Suprapubic skin (tissue), 4 donors: ENCODE measurements around the gene LCNL1. TPM values are rescaled to one million over a fixed set of nuclear protein-coding genes. Genes with fewer than 3 reads are reported as not detected.

ENCODE experiments used
- DNase-seq, 2 donors: peaks; one replicate each; pipeline ENCODE4 v3.0.0-alpha.2; 2019; ENCODE audit warnings: low spot score in 2 of 2
- H3K27ac ChIP-seq: fragments of 200-600 bp; sonication (generic); one replicate; pipeline ENCODE4 v1.5.1; 2019
- H3K27me3 ChIP-seq: fragments of 200-600 bp; sonication (generic); one replicate; pipeline ENCODE4 v1.5.1; 2019
- H3K36me3 ChIP-seq: fragments of 200-600 bp; sonication (generic); one replicate; pipeline ENCODE4 v1.5.1; 2019
- H3K4me1 ChIP-seq: fragments of 200-600 bp; sonication (generic); one replicate; pipeline ENCODE4 v1.5.1; 2019
- H3K4me3 ChIP-seq: fragments of 200-600 bp; sonication (generic); one replicate; pipeline ENCODE4 v1.5.1; 2019; ENCODE audit warnings: mild to moderate bottlenecking
- H3K9me3 ChIP-seq: fragments of 200-600 bp; sonication (generic); one replicate; pipeline ENCODE4 v1.5.1; 2019
- CTCF ChIP-seq, 2 donors: fragments of 200-600 bp in 1 of 2; fragments of 450-650 bp in 1 of 2; sonication (generic) in 1 of 2; IDR thresholded peaks; one replicate each; pipeline ENCODE4 v1.5.1; 2016 to 2019; ENCODE audit warnings: antibody characterized with exemption in 2 of 2, mild to moderate bottlenecking in 1 of 2, moderate library complexity in 1 of 2
- EP300 ChIP-seq: sonication (generic); formaldehyde crosslinking; IDR thresholded peaks from one replicate; pipeline ENCODE4 v1.6.1; 2017; ENCODE audit warnings: antibody characterized with exemption
- POLR2A ChIP-seq, 2 donors: fragments of 450-650 bp; IDR thresholded peaks; one replicate each; pipeline ENCODE4 v1.6.1; 2017; ENCODE audit warnings: antibody characterized with exemption in 2 of 2, mild to moderate bottlenecking in 2 of 2, moderate library complexity in 2 of 2
- POLR2AphosphoS5 ChIP-seq, 3 donors: sonication (generic); formaldehyde crosslinking; IDR thresholded peaks; one replicate each; pipeline ENCODE4 v1.6.1; 2017; ENCODE audit warnings: antibody characterized with exemption in 3 of 3
- WGBS: methylation state at CpG from one replicate; pipeline ENCODE4 v1.1.5; 2018; 5-methylcytosine and 5-hydroxymethylcytosine counted together
- total RNA-seq, 4 donors: library from RNA; depleted of rRNA; stranded (reverse); fragments of >200 nt; gene quantifications; one replicate each; pipeline ENCODE4 v1.1.0, GENCODE V29; 2016

LCNL1 gene
- total RNA-seq, 4 donors from 2014 or later, result 0.18 to 0.40 TPM; not detected in 2

- no peaks in the 10 kb centered on the region for H3K9me3 ChIP-seq
- DNase-seq, result peak in 1 of 2 donors; percentile 85
- no peaks in the 10 kb centered on the region for H3K36me3 ChIP-seq
- no peak for TF ChIP-seq EP300
- TF ChIP-seq CTCF (IDR thresholded peaks at IDR 0.05), result no peak
- no peak for TF ChIP-seq POLR2AphosphoS5 (IDR thresholded peaks at IDR 0.05)
- no peak for TF ChIP-seq POLR2A (IDR thresholded peaks at IDR 0.05)
- peaks cover 39% of the 10 kb centered on the region for H3K4me1 ChIP-seq
- no peak overlapping the region for H3K27ac ChIP-seq
- peak overlapping the region; percentile 56 for H3K4me3 ChIP-seq
- WGBS, result no CpG with 5 or more reads among the region's 78 CpGs
- peaks cover 9% of the 10 kb centered on the region for H3K27me3 ChIP-seq
Observed at GRCh38 chr9:136978073-136978864, 4.5 kb upstream of the LCNL1 start.

DNA sequence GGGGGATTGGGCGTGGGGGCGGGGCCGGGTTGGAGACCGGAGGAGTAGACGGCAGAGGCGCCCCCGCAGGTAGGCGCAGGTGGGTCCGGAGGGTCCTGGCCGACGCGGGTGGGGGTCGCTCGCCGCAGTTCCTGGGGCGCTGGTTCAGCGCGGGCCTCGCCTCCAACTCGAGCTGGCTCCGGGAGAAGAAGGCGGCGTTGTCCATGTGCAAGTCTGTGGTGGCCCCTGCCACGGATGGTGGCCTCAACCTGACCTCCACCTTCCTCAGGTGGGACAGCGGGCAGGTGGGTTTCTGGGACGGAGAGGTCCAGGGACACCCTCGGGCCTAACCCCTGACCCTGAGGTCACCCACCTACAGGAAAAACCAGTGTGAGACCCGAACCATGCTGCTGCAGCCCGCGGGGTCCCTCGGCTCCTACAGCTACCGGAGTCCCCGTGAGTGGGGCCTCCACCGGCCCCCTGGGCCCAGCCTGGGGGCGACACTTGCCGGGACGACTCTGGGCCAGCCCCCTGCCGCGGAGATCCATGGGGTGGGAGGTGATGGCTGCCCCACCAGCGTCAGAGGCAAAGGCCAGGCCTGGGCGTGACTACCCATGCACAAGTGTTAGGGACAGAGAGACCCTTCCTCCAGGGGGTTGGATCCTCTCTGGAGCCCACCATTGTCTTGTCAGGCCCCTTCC is 3.8 kb upstream of the LCNL1 start:
- H3K4me3 ChIP-seq, result no peak overlapping the region
- H3K27ac ChIP-seq, result no peak overlapping the region
- DNase-seq, result no peak
- H3K27me3 ChIP-seq, result peaks cover 12% of the 10 kb centered on the region
- WGBS, result 61% methylated on average over 12 of the region's 41 CpGs
- H3K4me1 ChIP-seq, result peaks cover 39% of the 10 kb centered on the region
- no peaks in the 10 kb centered on the region for H3K36me3 ChIP-seq
- TF ChIP-seq POLR2A (IDR thresholded peaks at IDR 0.05), result no peak
- no peak for TF ChIP-seq EP300
- H3K9me3 ChIP-seq, result no peaks in the 10 kb centered on the region

- 88% methylated on average over 15 of the region's 26 CpGs for WGBS
- Histone ChIP-seq H3K4me3 (no peak overlapping the region), H3K27me3 (peaks cover 21% of the 10 kb centered on the region), H3K4me1 (peaks cover 37% of the 10 kb centered on the region), H3K9me3 (no peaks in the 10 kb centered on the region), H3K27ac (no peak overlapping the region), H3K36me3 (no peaks in the 10 kb centered on the region)
- DNase-seq, result no peak
- TF ChIP-seq CTCF (IDR thresholded peaks at IDR 0.05) (no peak), POLR2A (IDR thresholded peaks at IDR 0.05) (no peak), POLR2AphosphoS5 (IDR thresholded peaks at IDR 0.05) (no peak), EP300 (no peak)
Observed at GRCh38 chr9:136979769-136980587, 2.8 kb upstream of the LCNL1 start.

DNA sequence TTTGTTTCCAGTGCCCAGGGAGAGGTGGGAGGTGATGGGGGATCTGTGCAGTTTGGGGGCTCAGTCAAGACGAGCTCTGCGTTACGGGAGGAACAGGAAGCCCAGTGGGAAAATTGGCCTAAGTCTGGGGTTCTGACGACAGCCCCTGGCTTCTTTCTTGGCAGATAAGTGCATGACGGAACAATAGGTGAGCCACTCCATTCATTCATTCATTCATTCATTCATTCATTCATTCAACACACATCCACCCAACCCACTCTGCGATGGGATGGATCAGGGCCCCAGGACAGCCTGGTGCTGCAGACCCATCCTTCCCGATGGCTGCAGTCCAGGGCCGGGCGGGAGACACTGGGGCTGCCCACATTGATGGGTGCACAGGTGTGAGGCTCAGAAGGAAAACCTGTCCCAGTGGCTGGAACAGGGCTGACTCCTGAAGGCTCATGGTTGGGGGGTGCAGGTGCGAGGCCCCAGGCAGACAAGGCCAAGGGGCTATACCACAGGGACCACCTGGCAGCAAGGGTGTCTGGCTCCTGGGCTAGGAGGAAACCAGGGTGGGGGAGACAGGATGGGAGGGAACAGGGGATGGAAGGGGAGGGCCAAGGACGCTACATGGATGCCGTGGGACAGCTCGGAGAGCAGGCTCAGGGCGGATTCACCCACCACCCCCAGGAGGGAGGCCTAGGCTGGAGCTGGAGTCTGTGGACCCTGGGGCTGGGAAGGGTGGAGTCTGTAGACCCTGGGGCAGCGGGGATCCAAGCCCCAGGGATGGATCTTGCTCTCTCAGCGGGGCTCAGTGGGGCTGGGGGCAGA is 1.9 kb upstream of the LCNL1 start:
- no peak for TF ChIP-seq EP300
- DNase-seq, result no peak
- peaks cover 30% of the 10 kb centered on the region for H3K27me3 ChIP-seq
- no peak overlapping the region for H3K27ac ChIP-seq
- no peak overlapping the region for H3K4me3 ChIP-seq
- H3K4me1 ChIP-seq, result peaks cover 34% of the 10 kb centered on the region
- no peaks in the 10 kb centered on the region for H3K9me3 ChIP-seq
- WGBS, result 81% methylated on average over 11 of the region's 16 CpGs
- H3K36me3 ChIP-seq, result no peaks in the 10 kb centered on the region

- H3K27me3 ChIP-seq, result peaks cover 32% of the 10 kb centered on the region
- no peak for DNase-seq
- TF ChIP-seq EP300 (no peak), POLR2A (IDR thresholded peaks at IDR 0.05) (no peak)
- WGBS, result 84% methylated on average over 13 of the region's 17 CpGs
- no peaks in the 10 kb centered on the region for H3K36me3 ChIP-seq
- H3K4me1 ChIP-seq, result peaks cover 26% of the 10 kb centered on the region
- H3K9me3 ChIP-seq, result no peaks in the 10 kb centered on the region
- no peak overlapping the region for H3K4me3 ChIP-seq
- no peak overlapping the region for H3K27ac ChIP-seq
Observed at GRCh38 chr9:136981588-136982231, 1.1 kb upstream of the LCNL1 start.

- no peak overlapping the region for H3K27ac ChIP-seq
- WGBS, result 93% methylated on average over 6 of the region's 9 CpGs
- no peak overlapping the region for H3K4me3 ChIP-seq
Observed at GRCh38 chr9:136983167-136983566, 374 bp downstream of the LCNL1 start.

More at GRCh38 chr9:136983167-136983566, 374 bp downstream of the LCNL1 start:
- peaks cover 35% of the 10 kb centered on the region for H3K27me3 ChIP-seq
- DNase-seq, result no peak
- H3K36me3 ChIP-seq, result no peaks in the 10 kb centered on the region
- H3K9me3 ChIP-seq, result no peaks in the 10 kb centered on the region
- H3K4me1 ChIP-seq, result peaks cover 13% of the 10 kb centered on the region
- TF ChIP-seq POLR2A (IDR thresholded peaks at IDR 0.05), result no peak
- no peak for TF ChIP-seq CTCF (IDR thresholded peaks at IDR 0.05)
- TF ChIP-seq EP300, result no peak
- TF ChIP-seq POLR2AphosphoS5 (IDR thresholded peaks at IDR 0.05), result no peak
